Heart left ventricle (tissue), 13 donors: Measurements from ENCODE around the gene UBXN4.

Experiments
- CTCF ChIP-seq, 12 donors: fragments of 200-600 bp; sonication (generic) in 4 of 12; IDR thresholded peaks; one replicate each; pipeline versions ENCODE4 v1.5.0 to v1.8.0; 2018 to 2022; ENCODE audit warnings: antibody characterized with exemption in 12 of 12, mild to moderate bottlenecking in 5 of 12
- POLR2A ChIP-seq, 2 donors: fragments of 450-650 bp; IDR thresholded peaks; one replicate each; pipeline ENCODE4 v1.6.1; 2017; ENCODE audit warnings: antibody characterized with exemption in 2 of 2, mild to moderate bottlenecking in 2 of 2, moderate library complexity in 2 of 2
- donor health status: ischemic (EF 13 %, LVEDD 7.1; RV severe dilation, severe dysfunction).
- donor health status: DM: no; HTN: yes; CAD: no.
- donor health status: DM: no; HTN: no; CAD: no.
- donor health status: ischemic (EF 25% LVEDD 6.9; RV normal size, moderate dysfunction).
- donor health status: ischemic (EF 25% LVEDD 5.7; RV mildly dilated, moderate dysfunction).
- donor health status: ischemic (EF 35%, LVEDD 5.7; RV mildly dilated, moderate dysfunction).
- donor health status: nonischemic (EF 11% LVEDD 7.7; RV severe dilation, severe dysfunction).
- donor health status: DM: yes; HTN: yes; CAD: no.
- donor health status: PGD.
- donor health status: ischemic (EF 29% LVEDD 5.4; RV normal size, mild dysfunction).
- donor health status: nonischemic (EF 23%, LVEDD 6.1; RV moderate dilation, normal function).

- TF ChIP-seq CTCF (IDR thresholded peaks at IDR 0.05) = no peak
- no peak for TF ChIP-seq POLR2A (IDR thresholded peaks at IDR 0.05)
Observed at GRCh38 chr2:135799738-135800137, 58.1 kb downstream of the UBXN4 start.
